Inferior parietal cortex (tissue), 1 donor: ENCODE measurements around the gene ZNF223.

Experiments used
- DNase-seq: peaks from one replicate; pipeline ENCODE4 v3.0.0-alpha.2; 2016; ENCODE audit errors: extremely low spot score

ZNF223 gene

DNA sequence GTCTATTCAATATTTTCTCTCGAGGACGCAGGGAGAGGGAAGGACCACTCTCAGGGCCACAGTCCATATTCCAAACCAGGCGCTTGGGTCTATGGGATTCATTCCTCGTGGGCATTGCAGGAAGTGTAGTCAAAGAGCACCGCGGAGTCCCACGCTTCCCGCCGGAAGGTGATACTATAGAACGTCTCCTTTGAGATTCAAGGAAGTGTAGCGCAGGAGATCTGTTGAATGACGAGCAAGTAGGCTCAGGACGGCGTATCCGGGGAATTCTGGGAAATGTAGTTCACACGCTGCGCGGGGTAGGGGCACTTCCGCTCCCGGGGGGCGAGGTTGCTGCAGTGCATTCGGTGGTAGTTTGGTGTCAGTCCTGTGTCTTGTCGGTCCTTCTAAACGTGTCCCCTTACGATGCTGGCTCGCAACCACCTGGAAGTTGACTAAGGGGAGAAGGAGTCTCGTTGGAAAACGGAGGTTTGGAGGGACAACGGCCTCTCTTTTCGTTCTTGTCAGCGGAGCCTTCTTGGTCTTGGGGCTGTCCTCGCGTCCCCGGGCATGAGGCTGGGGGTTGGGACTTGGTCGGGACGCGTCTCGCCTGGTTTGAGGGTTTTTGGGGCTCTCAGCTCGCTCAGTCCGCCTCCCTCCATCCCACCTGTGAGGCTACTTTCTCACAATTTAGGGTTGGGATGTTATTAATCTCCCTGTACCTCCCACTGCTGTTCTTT is 20.1 kb downstream of the ZNF223 start, which contains the start of gene ZNF284:
Gene ZNF284 (plus strand): TSS at position 336 of the 719 bp plus-strand sequence. CDS start 4,231 bp downstream, outside the sequence.
- peak; percentile 95 for DNase-seq

DNA sequence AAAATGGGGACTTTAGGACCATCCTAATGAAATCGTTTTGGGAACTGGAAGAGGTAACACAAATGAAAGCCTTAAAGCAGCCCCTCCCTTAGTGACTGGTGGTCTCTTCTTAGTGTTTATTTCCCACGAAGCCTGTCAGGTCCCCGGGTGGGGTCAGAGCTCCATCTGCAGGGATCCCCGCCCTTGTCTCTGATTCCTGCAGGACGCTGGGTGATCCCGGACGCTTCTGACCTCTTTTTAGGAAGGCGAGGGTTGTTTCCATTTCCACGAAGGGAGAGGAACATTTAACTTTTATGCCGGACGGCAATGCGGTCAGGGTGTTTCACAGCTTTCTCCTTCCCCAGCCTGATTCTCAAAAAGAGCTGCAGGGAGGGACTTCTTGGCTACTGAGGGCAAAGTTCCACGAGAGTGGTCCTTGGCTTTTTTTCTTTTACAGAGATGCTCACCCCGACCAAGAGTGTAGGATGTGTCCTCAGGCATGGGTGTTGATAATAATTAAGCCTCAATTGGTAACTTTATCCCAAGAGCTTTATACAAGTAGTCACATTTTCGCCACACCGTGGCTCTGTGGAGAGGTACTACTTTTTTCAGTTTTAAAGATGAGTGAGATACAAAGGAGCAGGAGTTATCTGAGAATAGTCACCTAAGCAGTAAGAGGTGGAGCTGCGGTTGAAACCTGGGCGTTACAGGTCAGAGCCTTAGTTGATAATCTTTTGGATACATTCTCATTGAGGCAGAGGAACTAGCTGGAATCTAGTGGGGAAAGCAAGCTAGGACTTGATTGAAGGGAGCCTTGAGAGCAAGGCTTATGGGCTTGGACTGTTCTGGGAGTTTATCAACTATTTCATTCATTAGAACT is 20.9 kb downstream of the ZNF223 start:
- no peak for DNase-seq

DNA sequence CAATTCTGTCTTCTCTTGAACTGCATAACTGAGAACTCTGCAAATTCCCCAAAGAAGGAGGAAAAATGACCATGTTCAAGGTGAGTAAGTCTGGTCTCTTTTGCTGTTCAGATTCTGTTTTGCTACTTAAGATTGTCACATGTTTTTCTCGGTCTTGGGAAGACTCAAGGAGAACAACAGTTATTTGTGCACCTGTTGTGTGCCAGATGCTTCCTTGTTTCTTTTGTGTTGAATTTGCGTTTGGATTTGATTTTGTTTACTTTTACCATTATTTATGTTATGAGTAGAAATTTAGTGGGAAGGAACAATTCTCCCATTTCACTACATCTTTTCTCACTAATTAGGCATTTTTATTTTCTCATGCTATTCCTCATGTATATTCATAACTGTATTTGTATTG is 24.5 kb downstream of the ZNF223 start:
- no peak for DNase-seq

DNA sequence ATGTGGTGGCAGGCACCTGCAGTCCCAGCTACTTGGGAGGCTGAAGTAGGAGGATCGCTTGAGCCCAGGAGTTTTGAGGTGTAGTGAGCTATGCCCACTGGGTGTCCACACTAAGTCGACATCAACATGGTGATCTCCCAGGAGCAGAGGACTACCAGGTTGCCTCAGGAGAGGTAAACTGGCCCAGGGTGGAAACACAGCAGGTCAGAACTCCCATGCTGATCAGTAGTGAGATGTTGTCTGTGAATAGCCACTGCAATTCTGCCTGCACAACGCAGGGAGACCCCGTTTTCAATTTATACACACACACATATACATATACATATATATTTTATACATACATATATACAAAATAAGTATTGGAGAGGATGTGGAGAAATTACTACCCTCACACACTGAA is 40.3 kb downstream of the ZNF223 start:
- no peak for DNase-seq

DNA sequence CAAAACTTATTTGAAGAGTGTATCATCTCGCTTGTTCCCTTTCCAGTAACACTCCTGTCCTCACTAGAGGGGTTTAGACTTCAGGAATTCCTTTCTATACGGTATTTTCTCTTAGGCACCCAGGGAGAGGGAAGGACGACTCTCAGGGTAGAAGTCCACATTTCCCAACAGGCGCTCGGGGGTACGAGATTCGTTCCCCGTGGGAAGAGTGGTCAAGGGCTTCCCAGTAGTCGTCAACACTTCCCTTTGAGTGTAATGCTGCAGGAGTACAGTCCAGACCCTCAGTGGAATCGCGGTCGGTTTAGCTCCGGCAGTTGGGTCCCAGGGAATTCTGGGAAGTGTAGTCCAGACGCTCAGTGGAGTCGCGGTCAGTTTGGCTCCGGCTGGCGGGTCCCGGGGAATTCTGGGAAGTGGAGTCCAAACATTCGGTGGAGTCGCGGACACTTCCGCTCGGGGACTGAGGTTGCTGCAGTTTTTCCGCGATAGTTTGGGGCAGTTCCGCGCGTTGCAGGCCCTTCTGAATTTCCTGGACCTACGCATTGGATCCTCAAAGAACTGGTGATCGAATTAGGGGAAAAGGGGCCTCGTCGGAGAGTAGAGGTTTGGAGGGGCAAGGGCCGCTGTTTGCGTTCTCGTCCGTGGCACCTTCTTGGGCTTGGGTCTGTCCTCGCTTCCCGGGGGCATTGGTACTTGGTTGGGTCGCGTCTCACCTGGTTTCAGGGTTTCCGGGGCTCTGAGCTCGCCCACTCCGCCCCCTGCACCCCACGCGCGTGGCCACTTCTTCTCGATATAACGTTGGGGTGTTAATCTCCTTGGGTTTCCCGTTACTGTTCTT is 42.3 kb downstream of the ZNF223 start, which contains the start of gene ZNF224:
Gene ZNF224 (plus strand): TSS at position 431 of the 835 bp plus-strand sequence. CDS start 3,513 bp downstream, outside the sequence.
- DNase-seq: peak; percentile 97

DNA sequence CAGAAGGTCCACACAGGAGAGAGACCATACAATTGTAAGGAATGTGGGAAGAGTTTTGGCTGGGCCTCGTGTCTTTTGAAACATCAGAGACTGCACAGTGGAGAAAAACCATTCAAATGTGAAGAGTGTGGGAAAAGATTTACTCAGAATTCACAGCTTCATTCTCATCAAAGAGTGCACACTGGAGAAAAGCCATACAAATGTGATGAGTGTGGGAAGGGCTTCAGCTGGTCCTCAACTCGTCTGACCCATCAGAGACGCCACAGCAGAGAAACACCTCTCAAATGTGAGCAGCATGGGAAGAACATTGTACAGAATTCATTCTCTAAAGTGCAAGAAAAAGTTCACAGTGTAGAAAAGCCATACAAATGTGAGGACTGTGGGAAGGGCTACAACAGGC is 55.9 kb downstream of the ZNF223 start:
- no peak for DNase-seq

DNA sequence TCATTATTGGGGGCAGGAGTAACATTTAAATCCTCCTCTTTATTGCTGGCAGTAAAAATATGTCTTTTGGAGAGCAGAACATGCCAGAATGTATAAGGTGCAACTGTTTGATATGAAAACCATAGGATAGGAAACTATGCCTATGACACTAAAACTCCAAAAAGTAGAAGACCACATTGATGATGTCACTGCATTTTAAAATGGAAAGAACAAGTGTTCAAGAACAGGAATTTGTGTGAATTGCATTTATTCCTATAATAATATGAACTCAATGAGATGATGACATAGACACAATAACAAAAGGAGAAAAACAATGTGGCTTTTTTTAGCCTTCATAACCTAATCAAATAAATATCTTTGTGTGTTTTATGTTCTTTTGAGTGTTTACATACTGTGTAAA is 57.6 kb downstream of the ZNF223 start:
- no peak for DNase-seq

DNA sequence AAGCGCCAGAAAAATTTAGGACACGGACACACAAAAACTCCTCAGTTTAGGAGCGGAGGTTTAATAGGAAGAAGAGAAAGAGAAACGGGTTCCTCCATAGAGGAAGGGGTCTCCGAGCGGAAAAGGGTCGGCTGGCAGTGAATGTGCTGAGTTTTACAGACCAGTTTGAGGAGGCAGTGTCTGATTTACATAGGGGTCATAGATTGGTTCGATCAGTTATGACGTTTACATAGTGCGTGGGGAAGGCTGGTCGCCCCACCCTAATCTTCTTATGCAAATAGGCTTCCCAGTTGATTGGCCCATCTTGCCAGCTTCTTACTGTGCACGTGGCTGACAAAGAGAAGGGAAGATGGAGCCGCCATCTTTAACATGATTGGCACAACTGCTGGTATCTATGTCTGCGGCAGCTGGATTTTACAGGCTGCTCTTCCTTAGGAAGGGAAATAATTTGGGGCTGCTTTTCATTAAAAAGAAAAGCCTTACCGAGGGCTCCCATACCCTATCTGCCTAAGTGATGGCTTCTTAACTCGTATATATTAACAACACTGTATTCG is 60.2 kb downstream of the ZNF223 start:
- DNase-seq: peak; percentile 2

DNA sequence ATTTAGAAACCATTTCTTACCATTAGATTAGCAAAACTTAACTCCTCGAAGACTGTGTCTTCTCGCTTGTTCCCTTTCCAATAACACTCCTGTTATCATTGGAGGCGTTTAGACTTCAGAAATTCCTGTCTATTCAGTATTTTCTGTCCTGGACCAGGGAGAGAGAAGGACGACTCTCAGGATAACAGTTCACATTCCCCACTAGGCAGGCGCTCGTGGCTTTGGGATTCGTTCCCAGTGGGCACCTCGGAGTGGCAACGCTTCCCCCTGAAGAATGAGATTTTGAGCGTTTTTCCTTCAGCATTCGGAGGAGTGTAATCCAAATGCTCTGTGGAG is 60.9 kb downstream of the ZNF223 start:
- no peak for DNase-seq

DNA sequence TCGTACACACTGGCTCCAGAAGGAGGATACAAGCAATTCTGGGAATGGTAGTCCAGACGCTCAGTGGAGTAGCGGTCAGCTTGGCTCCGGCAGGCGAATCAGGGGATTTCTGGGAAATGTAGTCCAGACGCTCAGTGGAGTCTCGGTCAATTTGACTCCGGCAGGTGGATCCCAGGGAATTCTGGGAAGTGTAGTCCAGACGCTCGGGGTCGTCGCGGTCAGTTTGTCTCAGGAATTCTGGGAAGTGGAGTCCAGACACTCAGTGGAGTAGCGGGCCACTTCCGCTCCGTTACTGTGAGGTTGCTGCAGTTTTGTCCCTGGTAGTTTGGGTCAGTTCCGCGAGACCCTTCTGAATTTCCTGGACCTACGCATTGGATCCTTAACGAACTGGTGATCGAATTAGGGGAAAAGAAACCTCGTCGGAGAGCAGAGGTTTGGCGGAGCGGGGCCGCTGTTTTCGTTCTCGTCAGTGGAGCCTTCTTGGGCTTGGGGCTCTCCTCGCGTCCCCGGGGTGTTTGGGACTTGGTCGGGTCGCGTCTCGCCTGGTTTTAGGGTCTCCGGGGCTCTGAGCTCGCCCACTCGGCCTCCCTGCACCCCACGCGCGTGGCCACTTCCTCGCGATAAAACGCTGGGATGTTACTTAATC is 61.4 kb downstream of the ZNF223 start, which contains the start of gene ZNF225:
Gene ZNF225 (plus strand): TSS at position 262 of the 646 bp plus-strand sequence. CDS start 2,429 bp downstream, outside the sequence.
- DNase-seq: peak; percentile 100

DNA sequence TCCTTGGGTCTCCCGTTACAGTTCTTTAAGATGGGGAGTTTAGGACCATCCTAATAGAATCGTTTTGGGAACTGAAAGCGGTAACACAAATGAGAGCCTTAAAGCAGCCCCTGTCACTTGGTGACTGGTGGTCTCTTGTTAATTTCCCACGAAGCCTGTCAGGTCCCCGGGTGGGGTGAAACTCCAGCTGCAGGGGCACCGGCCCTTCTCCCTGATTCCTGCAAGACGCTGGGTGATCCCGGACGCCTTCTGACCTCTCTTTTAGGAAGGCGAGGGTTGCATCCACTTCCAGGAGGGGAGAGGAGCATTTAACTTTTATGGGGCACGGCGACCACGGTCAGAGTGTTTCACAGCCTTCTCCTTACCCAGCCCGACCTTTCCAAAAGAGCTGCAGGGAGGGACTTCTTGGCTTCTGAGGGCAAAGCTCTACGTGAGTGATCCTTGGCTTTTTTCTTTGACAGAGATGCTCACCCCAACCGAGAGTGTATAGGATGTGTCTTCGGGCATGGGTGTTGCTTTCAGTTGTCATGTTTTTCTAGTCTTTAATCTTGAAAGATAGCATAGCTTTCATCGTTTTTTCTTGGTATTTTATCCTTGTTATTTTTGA is 62.1 kb downstream of the ZNF223 start:
- DNase-seq: peak; percentile 5
